T-helper 2 cell treated with Interferon-gamma antibody and Interleukin-4, amounts not matched to agents 100 ng/mL and 5 ng/mL, for 36 hours (primary cell): ENCODE measurements around the gene PTPN2. TPM values are rescaled to one million over a fixed set of nuclear protein-coding genes. Genes with fewer than 3 reads are reported as not detected.

Source experiments
- intact Hi-C: fragments of 100-400 bp; cut with micrococcal nuclease; formaldehyde crosslinking; loops from one replicate; pipeline ENCODE4 v1.15.1; 2023
- total RNA-seq: library from RNA; stranded (reverse); gene quantifications from 2 replicates; pipeline ENCODE4 v1.2.3, GENCODE V29; 2022

PTPN2 gene
- total RNA-seq, 1 donor from 2014 or later, result 53.2 TPM

DNA sequence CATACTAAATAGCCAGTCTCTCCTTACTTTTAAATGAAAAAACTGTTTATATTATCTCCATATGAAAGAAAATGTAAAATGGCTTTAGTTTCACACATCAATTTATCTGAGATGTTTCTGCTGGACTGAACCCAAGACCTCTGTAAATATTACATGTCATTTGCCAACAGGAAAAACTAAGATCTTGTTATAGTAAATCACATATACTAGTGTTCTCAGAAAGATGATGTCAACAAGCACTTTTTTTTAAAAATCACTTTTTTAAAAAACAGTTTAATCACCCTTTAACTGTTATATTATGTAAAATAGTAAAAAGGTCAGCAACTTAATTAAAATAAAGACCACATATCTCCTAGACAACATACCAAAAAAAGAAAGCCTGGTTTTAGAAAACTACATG lies 46.3 kb downstream of the PTPN2 start:
- intact Hi-C loops, result loop anchor here (2.0 to 5.0 kb wide), 2 partner anchors 21 to 110 kb away; partner anchors contain the start of gene SEH1L

DNA sequence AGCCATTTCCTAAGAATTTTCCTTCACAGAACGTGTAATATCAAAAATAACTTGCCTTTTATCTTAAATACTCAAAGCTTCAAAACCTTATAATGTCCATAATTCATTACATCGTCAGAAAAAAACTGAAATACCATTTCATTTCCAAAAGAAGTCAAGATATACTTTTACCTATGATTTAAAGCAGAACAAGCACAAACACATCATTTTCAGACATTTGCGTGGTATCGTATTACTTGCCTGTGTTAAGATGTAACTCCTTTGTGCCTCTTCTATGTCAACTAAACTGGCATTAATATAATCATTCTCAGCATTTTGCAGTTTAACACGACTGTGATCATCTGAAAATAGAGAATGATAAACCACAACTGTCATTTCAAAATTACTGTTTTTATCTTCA lies 47.5 kb downstream of the PTPN2 start:
- intact Hi-C loops, result loop anchor here (5.0 kb wide), 1 partner anchor 111 kb away; the partner anchor contains the start of gene SEH1L

DNA sequence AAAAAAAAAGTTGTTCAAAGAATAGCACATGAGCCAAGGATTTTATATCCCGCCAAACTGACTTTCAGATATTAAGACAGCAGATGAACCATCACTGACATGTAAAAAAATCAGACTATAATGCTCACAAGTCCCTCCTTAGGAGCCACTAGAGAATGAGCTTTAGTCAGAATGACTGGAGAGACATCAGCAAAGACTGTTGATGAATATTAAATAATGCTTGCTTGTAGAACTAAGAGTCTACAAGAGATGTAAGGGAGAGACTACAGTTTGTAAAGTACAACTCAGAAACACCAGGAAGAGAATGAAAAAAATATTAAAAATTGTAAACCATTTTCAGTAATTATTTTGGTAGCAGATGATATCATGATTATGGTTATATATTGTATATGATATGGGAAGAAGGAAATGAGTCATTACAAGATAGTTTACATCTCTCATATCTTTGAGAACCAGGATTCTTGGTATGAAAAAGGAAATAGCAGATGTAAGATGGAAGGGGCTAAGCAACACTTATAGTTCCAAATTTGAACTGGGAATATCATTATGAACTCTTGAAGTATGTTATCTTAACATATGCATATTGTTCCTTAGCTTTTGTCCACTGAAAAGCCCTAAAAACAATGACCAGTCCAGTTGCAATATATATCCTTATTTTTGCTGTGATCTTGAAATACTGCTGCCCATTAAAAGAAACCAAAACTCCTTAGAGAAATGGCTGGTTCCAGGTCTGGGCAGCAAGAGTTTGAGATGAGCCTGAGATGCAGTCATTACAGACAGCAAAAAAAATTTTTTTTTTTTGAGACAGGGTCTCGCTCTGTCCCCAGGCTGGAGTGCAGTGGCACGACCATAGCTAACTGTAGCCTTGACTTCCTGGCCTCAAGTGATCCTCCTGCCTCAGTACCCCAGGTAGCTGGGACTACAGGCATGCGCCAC lies 55.7 kb downstream of the PTPN2 start:
- intact Hi-C loops, result loop anchor here (1.0 kb wide), 1 partner anchor 11 kb away; no protein-coding TSS in a partner anchor

DNA sequence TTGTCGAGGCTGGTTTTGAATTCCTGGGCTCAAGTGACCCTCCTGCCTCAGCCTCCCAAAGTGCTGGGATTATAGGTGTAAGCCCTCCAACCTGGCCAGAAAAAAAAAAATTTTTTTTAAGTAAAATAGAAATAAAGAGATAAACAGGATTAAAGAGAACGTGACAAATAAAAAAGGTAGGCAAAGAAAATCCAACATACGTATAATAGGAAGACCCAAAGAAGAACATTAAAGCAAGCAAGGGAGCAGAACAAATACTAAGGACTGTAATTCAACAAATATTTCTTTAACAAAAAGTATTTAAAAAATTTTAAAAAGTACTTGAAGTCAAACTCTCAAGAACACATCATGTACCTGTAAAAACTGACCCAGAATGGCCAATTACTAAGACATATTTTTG lies 56.4 kb downstream of the PTPN2 start:
- intact Hi-C loops, result no loop called here

DNA sequence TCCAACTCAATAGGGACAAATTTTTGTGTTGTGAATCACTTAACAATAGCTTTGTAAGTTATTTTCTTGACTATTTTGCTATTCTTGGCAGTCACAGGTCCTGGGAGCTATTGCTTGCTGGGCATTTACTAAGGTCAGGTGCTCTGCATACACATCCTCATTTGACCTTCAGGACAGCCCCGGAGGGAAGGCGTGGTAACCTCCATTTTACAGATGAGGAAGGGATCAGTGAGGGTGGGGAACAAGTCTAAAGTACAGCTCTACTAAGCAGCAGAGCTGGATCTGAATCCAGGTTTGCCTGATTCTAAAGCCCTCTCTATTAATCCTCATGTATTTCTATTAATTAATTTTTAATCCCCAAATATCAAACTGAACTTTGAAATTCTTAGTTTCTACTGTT lies 58.8 kb downstream of the PTPN2 start:
- intact Hi-C loops, result no loop called here

DNA sequence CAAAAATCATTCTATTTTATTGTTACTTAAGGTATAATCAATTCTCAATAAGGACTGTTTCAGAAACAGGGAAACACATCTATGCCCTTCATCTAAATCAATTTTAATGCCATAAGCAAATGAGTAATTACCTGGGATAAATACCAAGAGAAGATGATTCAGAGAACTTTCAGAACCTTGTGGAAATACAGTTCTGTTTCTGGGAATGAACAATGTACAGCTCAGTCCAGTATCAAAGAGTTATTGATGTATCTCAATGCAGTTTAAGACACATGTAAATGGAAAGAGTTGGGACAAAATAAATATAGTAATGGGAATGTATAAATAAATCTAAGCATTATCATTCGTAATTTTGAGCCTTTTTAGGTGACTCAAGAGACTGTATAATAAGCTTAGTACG lies 60.1 kb downstream of the PTPN2 start:
- intact Hi-C loops, result no loop called here

DNA sequence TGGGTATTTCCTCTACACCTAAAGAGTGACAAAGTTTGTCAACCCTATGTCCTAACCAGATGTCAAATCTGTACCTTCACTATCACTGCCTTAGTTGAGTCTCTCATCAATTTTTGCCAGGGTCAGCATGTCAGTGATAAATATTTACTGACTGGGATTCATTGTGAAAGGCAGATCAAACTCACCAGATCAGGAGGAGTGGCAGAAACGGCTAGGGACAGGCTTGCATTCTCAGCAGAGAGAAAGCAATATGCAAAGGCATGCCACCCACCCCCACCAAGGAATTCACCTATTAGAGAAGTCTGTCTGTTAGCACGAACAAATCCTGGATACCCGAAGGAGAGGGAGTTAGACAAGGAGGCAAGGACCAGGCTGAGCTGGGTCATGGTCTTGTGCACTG lies 62.6 kb downstream of the PTPN2 start:
- intact Hi-C loops, result no loop called here

DNA sequence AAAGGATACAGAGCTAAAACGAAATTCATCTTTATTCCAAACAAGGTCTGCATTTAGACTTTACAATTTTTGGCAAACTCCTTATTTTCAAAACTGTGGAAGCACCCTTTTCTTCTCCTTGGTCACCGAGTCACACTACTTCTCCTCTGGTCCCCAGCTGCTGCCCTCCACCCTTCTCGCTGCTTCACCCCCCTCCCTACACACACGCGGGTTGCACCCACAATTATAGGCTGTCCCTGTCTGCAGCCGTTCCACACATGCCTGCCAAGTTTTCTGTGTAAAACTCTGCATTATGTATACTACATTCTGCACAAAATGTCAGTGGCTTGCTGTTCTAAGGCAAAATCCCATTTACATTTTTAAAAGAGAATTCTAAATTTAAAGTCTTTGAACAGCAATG lies 63.5 kb downstream of the PTPN2 start:
- intact Hi-C loops, result no loop called here

DNA sequence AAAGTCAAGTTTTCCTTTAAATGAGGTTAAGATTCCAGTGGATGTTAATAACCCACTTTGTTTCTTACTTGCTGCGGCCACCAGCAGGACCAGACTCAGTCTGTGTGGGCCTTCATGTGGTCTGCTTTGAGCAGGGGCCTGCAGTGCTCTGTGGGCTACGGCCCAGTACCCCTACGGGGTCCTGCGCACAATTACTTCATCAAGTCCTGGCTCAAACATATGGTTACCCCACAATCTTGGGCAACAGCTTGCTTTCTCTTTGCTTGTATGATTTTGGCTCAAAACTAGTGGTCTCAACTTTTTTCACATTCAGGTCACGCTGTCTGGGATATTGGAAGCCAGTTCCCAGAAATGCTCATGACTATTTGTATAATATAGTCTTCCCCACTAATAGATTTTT lies 64.2 kb downstream of the PTPN2 start:
- intact Hi-C loops, result loop anchor here (1.0 kb wide), 1 partner anchor 19 kb away; no protein-coding TSS in a partner anchor

DNA sequence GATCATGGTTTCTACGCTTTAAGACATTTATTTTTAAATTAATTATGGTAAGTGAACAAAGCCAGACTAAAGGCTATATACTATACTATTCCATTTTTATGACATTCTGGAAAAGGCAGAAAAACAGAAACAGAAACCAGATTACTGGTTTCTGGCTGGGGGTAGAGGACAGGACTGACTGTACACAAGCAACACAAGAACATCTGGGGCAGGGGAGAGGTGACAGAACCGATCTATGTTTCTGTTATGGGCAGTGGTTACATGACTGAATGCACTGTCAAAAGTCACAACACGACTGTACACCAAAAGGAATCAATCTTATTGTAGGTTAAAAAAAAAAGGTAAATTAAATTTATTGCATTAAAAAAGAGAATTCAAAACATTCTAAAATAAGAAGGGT lies 64.7 kb downstream of the PTPN2 start:
- intact Hi-C loops, result loop anchor here (1.0 kb wide), 1 partner anchor 20 kb away; no protein-coding TSS in a partner anchor

DNA sequence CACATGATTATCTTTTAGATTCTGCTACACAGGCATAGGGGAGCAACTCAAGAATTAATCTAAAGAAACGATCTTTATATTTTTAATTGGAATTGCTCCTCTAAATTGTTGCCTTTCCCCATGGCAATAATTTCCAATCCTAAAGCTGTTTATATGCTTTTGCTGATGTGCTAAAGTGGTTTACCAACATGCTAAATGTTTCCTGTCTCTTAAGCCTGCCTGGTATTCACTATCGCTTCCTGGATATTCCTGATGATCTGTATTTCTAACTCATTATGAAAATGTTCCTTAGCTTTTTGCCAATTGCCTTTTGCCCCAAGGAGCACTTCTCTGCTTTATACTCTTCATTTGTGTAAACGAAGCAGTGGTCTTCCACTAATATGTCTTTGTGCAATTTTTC lies 65.8 kb downstream of the PTPN2 start:
- intact Hi-C loops, result no loop called here

DNA sequence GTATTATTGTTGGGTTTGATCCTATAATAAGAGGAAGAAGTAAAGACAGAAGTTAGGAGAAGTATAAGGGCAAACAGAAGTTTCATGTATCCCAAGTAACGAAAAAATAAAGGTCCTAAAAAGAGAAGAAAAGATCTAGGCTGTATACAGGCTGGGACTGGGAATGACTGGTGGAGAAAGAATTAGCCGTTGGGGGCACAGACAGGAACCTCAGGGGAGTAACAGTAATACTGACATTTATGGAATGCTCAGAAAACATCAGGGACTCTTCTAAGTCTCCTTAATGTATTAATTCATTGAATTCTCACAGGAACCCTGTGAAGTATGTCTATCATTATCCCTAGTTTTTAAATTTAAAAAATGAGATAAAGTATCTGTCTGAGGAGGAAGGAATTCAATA lies 67.6 kb downstream of the PTPN2 start:
- intact Hi-C loops, result no loop called here

DNA sequence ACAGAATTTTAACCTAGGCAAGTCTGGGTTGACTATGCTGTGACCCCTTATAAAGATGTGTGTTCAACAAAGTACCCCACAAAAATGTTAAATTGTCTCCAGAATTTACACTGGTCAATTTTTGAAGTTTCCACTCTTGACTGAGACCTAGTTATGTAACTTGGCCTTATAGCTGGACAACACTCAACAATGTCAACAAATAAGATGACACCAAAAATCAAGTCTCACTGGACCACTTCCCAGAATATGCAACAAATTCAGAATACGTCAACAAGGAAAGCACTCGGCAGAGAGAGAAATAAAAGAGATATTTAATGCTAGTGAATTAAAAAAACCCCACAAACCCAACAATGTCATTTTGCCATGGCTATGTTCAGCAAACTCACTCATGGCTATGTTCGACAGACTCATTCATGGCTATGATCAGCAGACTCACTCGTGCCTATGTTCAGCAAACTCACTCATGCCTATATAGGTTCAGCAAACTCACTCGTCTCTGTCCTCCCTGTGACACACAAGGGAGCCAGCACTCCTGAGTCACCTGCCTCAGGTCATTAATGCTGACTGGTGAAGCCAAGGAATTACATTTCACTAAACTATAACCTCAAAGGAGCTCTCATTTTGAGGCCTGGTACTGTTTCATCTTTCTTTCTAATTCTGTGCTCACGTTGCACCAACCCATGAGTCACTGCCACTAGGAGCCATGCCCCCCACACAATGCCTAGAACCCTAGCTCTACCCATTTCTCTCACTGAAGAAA lies 72.7 kb downstream of the PTPN2 start:
- intact Hi-C loops, result no loop called here

DNA sequence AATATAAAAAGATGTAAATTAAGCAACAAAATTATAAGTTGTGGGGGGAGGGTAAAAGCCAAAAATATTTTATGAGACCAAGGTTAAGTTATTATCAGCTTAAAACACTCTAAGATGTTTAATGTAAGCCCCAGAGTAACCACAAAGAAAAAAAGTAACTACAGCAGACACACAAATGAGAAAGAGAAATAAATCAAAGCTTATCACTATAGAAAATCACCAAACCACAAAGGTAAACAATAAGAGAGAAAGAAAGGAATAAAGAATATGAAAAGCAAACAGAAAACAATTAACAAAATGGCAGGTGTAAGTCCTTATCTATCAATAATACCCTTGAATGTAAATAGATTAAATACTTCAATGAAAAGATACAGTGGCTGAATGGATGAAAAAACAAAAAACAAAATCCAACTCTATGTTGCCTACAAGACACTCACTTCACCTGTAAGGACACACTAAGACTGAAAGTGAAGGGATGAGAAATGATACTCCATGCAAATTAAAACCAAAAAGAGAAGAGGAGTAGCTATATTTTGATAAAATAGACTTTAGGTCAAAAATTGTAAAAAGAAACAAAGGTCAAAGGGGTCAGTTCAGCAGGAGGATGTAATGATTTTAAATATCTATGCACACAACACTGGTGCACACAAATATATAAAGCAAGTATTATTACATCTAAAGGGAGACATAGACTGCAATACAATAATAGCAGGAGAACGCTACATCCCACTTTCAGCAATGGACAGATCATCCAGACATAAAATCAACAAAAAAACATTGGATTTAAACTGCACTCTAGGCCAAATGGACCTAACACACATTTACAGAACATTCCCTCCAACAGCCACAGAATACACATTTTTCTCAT lies 80.7 kb downstream of the PTPN2 start:
- intact Hi-C loops, result no loop called here

DNA sequence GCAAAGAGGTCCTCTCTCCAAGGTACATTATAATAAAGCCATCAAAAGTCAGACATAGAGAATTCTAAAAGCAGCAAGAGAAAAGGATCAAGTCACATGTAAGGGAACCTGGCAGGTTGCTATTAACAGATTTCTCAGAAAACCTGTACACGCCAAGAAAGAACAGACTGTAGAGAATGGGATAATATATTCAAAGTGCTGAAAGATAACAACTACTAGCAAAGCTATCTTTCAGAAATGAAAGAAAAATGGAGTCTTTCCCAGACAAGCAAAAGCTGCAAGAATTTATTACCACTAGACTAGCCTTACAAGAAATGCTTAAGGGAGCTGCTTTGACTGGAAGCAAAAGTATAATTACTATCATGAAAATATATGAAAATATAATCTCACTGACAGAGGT lies 81.5 kb downstream of the PTPN2 start:
- intact Hi-C loops, result no loop called here

DNA sequence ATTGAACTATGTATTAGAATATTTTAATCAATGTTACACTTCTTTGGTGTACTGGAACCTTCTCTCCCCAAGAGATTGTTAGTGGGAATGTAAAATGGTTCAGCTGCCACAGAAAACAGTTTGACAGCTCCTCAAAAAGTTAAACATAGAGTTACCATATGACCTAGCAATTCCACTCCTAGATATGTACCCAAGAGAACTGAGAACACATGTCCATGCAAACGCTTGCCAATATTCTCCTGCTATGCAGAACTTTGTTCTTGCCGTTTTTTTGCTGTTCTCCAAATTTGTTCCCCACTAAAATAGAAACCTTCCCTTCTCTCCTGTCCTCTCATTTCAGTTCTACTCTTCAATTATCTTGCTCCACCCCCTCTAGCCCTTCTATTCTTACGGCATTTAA lies 87.6 kb downstream of the PTPN2 start:
- intact Hi-C loops, result no loop called here

DNA sequence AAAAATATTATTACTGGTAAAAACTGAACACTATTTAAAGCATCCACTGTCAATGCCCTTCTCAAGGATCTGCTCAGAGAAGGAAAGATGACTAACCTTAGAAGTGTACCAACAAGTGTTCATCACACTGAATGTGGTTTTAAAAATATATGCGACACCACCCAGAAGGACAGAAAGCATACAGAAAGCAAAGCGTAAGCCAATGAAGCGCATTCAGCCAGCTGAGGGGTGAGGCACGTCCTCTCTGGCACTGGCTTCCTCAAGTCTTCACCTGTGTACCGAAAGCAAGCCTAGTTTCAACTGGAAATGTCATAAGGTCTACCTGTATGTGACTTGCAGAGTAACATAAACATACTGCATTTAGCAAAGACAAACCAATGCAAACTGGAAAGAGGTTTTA lies 92.4 kb downstream of the PTPN2 start:
- intact Hi-C loops, result no loop called here

DNA sequence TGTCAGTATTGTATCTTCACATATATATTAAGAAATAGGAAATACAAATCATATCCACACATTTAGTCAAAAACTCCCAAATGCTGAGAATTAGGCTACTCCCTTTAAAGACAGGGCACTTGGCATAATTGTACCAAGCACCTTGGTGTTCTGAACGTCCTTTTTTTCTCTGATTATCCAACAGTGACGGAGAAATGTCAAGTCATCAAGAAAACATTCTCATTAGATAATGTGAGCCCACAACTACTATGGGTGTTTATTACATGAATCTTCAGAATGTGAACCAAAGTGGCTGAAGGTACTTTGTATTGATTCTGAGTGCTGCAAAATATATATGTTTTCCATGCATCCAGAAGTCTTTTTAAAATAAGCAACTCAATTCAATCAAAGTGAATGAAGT lies 97.4 kb downstream of the PTPN2 start:
- intact Hi-C loops, result no loop called here

DNA sequence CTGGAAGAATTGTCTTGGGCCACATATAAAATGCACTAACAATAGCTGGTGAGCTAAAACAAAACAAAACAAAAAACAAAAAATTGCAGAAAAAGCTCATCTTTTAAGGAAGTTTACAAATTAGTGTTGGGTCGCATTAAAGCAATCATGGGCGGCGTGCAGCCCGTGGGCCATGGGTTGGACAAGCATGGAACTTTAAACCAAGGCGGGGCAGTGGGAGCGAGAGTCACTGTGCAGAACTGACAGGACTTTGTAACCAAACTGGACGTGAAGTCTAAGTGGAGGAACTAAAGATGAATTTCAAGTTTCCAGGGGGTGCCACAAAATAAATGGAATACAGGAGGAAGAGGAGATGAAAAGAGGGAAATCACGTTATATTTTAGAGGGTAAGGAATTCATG lies 100.5 kb downstream of the PTPN2 start:
- intact Hi-C loops, result no loop called here

DNA sequence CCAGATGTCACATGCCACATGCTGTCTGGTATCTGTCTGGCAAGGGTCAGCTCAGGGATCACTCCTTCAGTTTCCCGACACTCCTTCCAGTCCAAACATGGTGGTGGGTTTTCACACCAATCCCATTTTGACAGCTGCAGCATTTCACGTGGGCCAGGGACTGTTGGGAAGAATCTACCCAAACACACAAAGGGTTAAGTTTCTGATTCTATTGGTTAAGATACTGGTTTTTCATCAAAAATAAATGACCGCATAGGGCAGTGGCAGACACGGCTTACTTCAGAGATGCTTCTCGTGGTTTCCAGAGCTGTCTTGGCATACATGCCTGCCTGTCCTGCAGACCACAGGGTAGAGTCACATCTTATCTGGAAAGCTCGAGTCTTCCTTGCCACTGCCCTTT lies 101.5 kb downstream of the PTPN2 start:
- intact Hi-C loops, result no loop called here

DNA sequence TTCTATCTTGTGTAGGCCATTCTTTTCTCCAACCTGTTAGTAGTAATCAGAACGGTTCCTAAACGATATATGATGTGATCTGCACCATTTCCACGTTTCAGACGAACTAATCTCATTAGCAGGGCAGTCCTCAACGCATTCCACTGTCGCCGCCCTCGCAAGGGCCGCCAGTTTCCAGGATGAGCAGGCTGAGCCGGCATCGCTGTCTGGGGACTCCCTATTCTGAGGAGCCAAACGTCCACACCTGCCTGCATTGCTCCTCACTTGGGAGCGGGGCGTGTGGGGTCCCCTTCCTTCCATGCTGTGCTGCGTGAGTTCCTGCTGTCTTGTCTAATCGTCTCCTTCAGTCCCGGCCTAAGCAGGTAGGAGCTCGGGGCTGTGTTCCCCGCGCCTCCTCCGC lies 104.6 kb downstream of the PTPN2 start:
- intact Hi-C loops, result no loop called here
